Smooth muscle cell (in vitro differentiated cells): Measurements from ENCODE around the gene FLT4. TPM values are rescaled to one million over a fixed set of nuclear protein-coding genes. Genes with fewer than 3 reads are reported as not detected.
A peak's percentile ranks its signal among the peaks of the same experiment; 100 is the strongest.
"Not testable (repeated sequence)": the region's sequence is repeated elsewhere in the genome, so short reads cannot be mapped to it uniquely, and the experiment has no call there.

Experiments used
- DNase-seq: peaks from one replicate; lab custom pipeline; 2025; ENCODE audit not compliant: unreplicated experiment; lab: John Stamatoyannopoulos, UW
- H2AFZ ChIP-seq: fragments of 200-600 bp; sonication (generic); 2 replicates; pipeline ENCODE4 v1.6.0; 2016; ENCODE audit warnings: antibody characterized with exemption, low read depth, mild to moderate bottlenecking
- H3F3A ChIP-seq: fragments of 200-600 bp; sonication (generic); 2 replicates; pipeline ENCODE4 v1.6.0; 2017; ENCODE audit warnings: antibody characterized with exemption, low read depth
- H3K27ac ChIP-seq: fragments of 200-600 bp; sonication (generic); 2 replicates; pipeline ENCODE4 v1.5.1; 2016; ENCODE audit warnings: low read depth, mild to moderate bottlenecking
- H3K27me3 ChIP-seq: fragments of 200-600 bp; sonication (generic); 2 replicates; pipeline ENCODE4 v1.6.1; 2016; ENCODE audit warnings: low read depth, mild to moderate bottlenecking
- H3K36me3 ChIP-seq: fragments of 200-600 bp; sonication (generic); 2 replicates; pipeline ENCODE4 v1.5.1; 2016; ENCODE audit warnings: low read depth
- H3K4me1 ChIP-seq: fragments of 200-600 bp; sonication (generic); 2 replicates; pipeline ENCODE4 v1.5.1; 2016; ENCODE audit warnings: low read depth
- H3K4me2 ChIP-seq: fragments of 200-600 bp; sonication (generic); 2 replicates; pipeline ENCODE4 v1.6.0; 2016; ENCODE audit warnings: mild to moderate bottlenecking
- H3K4me3 ChIP-seq: fragments of 200-600 bp; sonication (generic); 2 replicates; pipeline ENCODE4 v1.5.1; 2016; ENCODE audit warnings: mild to moderate bottlenecking
- H3K79me2 ChIP-seq: fragments of 200-600 bp; sonication (generic); 2 replicates; pipeline ENCODE4 v1.6.0; 2016; ENCODE audit warnings: low read depth, mild to moderate bottlenecking
- H3K9ac ChIP-seq: fragments of 200-600 bp; sonication (generic); 2 replicates; pipeline ENCODE4 v1.6.0; 2016; ENCODE audit warnings: low read depth
- H3K9me3 ChIP-seq: fragments of 200-600 bp; sonication (generic); replicated peaks from 2 replicates; pipeline ENCODE4 v1.5.1; 2016; ENCODE audit warnings: low read depth
- H4K20me1 ChIP-seq: fragments of 200-600 bp; sonication (generic); 2 replicates; pipeline ENCODE4 v1.6.0; 2016; ENCODE audit warnings: low read depth
- WGBS: methylation state at CpG from one replicate; pipeline ENCODE4 v1.1.7; 2016; ENCODE audit warnings: low lambda C conversion rate; 5-methylcytosine and 5-hydroxymethylcytosine counted together
- polyA plus RNA-seq: library from polyadenylated mRNA; unstranded; fragments of >200 nt; fragmentation: Nextera tagmentation; extraction: Ambion mirVana; gene quantifications from 2 replicates; pipeline ENCODE4 v1.2.1, GENCODE V29; 2016
- total RNA-seq: library from RNA; depleted of rRNA; stranded (reverse); fragments of >200 nt; gene quantifications from 2 replicates; pipeline ENCODE4 v1.2.3, GENCODE V29; 2014
- TF ChIP-seq, protein P1 (sequence below): fragments of 200-600 bp; sonication (generic); IDR thresholded peaks from 2 replicates; pipeline ENCODE4 v1.5.1; 2017; ENCODE audit warnings: borderline replicate concordance, mild to moderate bottlenecking, antibody characterized with exemption; ENCODE audit not compliant: insufficient read depth, poor library complexity, severe bottlenecking

FLT4 gene
- total and polyA plus RNA-seq, 2 experiments from 2014 or later: not detected

DNA sequence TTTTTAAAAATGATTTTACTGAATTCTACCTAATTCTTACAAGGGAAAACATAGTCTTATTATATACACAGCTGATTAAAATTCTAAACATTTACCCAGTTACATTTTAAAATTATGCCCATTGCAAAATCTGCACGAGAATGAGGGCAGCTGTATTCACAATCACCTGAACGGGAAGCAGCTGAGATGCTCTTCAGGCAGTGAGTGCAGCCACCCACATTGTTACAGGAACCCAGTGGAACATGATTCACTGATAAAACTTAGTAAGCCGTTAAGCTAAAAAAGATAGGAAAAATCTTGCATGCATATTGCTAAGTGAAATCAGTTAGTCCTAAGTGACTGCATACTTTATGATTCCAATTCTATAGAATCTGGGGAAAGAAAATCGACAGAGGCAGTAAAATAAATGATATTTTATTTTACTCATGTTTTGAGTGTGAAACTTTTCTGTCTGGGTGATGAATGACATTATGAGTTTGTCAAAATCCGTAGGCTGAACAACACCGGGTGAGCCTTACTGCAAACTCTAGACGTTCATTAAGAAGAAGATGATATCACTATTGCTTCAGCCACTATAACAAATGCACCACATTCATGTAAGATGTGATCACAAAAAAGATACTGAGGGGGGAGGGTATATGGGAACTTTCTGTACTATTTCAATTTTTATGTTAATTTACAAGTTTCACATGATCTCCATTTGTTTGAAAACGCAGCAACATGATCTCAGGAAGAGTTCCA lies 39.1 kb upstream of the FLT4 start:
- H3F3A ChIP-seq: no peaks in the 10 kb centered on the region
- H3K4me2 ChIP-seq: peak overlapping the region; percentile 47
- peaks cover 45% of the 10 kb centered on the region for H3K27me3 ChIP-seq
- TF ChIP-seq, protein P1, sequence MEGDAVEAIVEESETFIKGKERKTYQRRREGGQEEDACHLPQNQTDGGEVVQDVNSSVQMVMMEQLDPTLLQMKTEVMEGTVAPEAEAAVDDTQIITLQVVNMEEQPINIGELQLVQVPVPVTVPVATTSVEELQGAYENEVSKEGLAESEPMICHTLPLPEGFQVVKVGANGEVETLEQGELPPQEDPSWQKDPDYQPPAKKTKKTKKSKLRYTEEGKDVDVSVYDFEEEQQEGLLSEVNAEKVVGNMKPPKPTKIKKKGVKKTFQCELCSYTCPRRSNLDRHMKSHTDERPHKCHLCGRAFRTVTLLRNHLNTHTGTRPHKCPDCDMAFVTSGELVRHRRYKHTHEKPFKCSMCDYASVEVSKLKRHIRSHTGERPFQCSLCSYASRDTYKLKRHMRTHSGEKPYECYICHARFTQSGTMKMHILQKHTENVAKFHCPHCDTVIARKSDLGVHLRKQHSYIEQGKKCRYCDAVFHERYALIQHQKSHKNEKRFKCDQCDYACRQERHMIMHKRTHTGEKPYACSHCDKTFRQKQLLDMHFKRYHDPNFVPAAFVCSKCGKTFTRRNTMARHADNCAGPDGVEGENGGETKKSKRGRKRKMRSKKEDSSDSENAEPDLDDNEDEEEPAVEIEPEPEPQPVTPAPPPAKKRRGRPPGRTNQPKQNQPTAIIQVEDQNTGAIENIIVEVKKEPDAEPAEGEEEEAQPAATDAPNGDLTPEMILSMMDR: no peak
- H3K9ac ChIP-seq: no peak overlapping the region
- H3K27ac ChIP-seq: no peak overlapping the region
- no peaks in the 10 kb centered on the region for H3K79me2 ChIP-seq
- H3K36me3 ChIP-seq: no peaks in the 10 kb centered on the region
- WGBS: 52% methylated on average over 8 of the region's 8 CpGs
- H3K4me3 ChIP-seq: no peak overlapping the region
- H4K20me1 ChIP-seq: no peaks in the 10 kb centered on the region
- no peaks in the 10 kb centered on the region for H3K9me3 ChIP-seq
- peaks cover 9% of the 10 kb centered on the region for H3K4me1 ChIP-seq
- H2AFZ ChIP-seq: no peak overlapping the region
- no peak for DNase-seq

DNA sequence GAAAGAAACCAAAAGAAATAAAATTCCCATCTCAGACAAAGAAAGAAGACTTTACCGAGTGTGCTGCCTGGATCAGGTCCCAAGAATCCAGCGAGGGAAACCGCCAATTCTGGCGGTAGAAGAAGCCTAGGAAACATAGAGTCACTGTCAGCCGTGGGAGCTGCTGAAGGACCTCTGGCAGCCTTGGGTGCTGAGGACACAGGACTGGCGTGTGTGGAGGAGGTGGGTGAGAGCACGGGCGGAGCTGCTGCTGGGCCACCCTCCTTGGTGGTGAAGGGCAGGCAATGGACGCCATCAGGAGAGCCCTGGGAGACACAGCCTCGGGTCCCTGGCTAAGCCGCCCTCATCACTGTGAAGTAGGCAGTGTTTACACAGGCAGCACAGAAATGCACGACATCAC lies 37.4 kb upstream of the FLT4 start:
- not testable (repeated sequence) for H4K20me1 ChIP-seq, DNase-seq, H3K4me1 ChIP-seq, H3K4me2 ChIP-seq, H3K27ac ChIP-seq, H3K36me3 ChIP-seq, H3F3A ChIP-seq, H3K9ac ChIP-seq, H3K4me3 ChIP-seq, H2AFZ ChIP-seq, H3K9me3 ChIP-seq, H3K79me2 ChIP-seq
- peaks cover 28% of the 10 kb centered on the region for H3K27me3 ChIP-seq
- WGBS: 72% methylated on average over 12 of the region's 12 CpGs

DNA sequence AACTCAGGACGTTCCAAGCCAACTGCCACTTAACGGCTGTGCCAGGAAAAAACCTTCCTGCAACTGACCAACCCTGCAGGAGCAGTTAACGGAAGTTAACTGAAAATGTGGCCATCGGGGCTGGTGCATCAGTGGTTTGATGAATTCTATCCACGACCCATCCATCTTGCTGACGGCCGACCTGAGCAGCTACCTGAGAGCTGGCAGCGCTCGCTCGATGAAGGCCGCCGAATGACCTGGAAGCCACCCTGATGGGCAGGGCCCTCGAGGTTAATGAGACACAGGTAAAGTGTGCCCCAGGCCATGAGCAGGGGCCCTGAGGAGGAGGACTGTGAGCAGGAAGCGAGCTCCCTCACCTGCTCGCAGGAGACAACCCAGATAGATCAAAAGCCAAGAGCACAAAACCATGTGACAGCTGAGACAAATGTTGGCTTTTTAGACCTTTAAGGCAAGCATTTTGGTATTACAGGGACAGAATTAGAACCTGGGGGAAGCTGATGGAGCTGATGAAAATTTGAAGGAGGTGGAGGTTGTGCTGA lies 35.3 kb upstream of the FLT4 start:
- Histone ChIP-seq H3K36me3 (no peaks in the 10 kb centered on the region), H2AFZ (no peak overlapping the region), H4K20me1 (no peaks in the 10 kb centered on the region), H3K4me2 (no peak overlapping the region), H3K9me3 (no peaks in the 10 kb centered on the region), H3K27ac (no peak overlapping the region), H3F3A (no peaks in the 10 kb centered on the region), H3K4me1 (peaks cover 3% of the 10 kb centered on the region), H3K27me3 (peaks cover 24% of the 10 kb centered on the region), H3K9ac (no peak overlapping the region), H3K4me3 (no peak overlapping the region), H3K79me2 (no peaks in the 10 kb centered on the region)
- 81% methylated on average over 15 of the region's 15 CpGs for WGBS
- TF ChIP-seq, protein P1: no peak
- DNase-seq: no peak

DNA sequence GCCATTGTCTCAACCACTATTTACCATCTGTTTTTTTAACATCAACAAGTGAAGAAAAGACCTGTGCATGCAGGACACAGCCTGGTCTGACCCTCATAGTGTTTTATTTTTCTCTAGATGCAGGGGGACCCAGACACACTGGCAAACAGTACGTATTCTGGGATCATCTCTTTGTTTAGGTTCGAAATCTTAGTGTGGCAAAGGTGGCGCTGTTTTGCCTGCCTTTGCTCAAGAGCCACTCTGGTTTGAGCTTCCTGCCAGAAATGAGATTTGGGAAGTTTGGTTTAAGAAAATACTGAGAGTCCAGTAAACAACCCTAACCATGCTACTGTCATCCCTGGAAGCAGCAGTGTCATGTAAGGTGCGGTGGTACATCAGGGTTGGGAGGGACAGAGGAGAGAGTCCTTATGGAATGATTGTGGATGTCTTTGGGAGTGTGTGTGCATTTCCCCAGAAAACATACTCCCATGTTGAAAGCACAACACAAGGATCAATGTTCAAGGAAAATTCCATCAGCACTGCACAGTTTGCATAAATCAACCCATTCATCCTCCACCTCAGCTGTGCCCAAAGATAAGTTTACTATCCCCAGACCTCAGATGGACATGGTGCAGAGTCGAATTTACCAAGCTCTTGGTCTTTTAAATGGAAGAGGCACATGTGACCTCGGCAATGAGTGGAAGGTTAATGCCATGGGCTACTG lies 34.0 kb upstream of the FLT4 start:
- WGBS: 80% methylated on average over 6 of the region's 6 CpGs
- no peaks in the 10 kb centered on the region for H4K20me1 ChIP-seq
- no peak overlapping the region for H3K4me3 ChIP-seq
- H3K27ac ChIP-seq: no peak overlapping the region
- no peak for DNase-seq
- H3K4me2 ChIP-seq: no peak overlapping the region
- no peaks in the 10 kb centered on the region for H3K36me3 ChIP-seq
- no peaks in the 10 kb centered on the region for H3K9me3 ChIP-seq
- H3F3A ChIP-seq: no peaks in the 10 kb centered on the region
- no peaks in the 10 kb centered on the region for H3K4me1 ChIP-seq
- H3K9ac ChIP-seq: no peak overlapping the region
- H3K79me2 ChIP-seq: no peaks in the 10 kb centered on the region
- H3K27me3 ChIP-seq: peaks cover 24% of the 10 kb centered on the region
- H2AFZ ChIP-seq: no peak overlapping the region
- TF ChIP-seq, protein P1: no peak
